HCT116 (cell line): ENCODE results near the gene LMX1A.

Experiments used
- CTCF ChIP-seq, 3 experiments: fragments of 200-600 bp in 1 of 3; sonication (generic) in 1 of 3; IDR thresholded peaks in 2 of 3; conservative IDR thresholded peaks in 1 of 3; 2 replicates each; pipeline ENCODE4 v1.5.1; 2012 to 2017; ENCODE audit warnings: low read depth in 2 of 3, low read length in 2 of 3, antibody characterized with exemption in 1 of 3, borderline replicate concordance in 1 of 3, control low read depth in 1 of 3, mild to moderate bottlenecking in 1 of 3, mixed read lengths in 1 of 3, mixed run types in 1 of 3, moderate library complexity in 1 of 3; ENCODE audit not compliant: insufficient read depth in 1 of 3
- EZH2 ChIP-seq: fragments of 200-600 bp; sonication (generic); IDR thresholded peaks from 2 replicates; pipeline ENCODE4 v1.6.1; 2017; ENCODE audit warnings: antibody characterized with exemption, mixed run types
- POLR2A ChIP-seq: IDR thresholded peaks from 2 replicates; pipeline ENCODE4 v1.7.0; 2011; ENCODE audit warnings: borderline replicate concordance; ENCODE audit not compliant: insufficient read depth, insufficient read length; ENCODE audit errors: extremely low read depth
- POLR2AphosphoS5 ChIP-seq: IDR thresholded peaks from 2 replicates; pipeline ENCODE4 v1.6.1; 2011; ENCODE audit warnings: mild to moderate bottlenecking, low read depth, low read length, moderate library complexity
- REST ChIP-seq: IDR thresholded peaks from 2 replicates; pipeline ENCODE4 v1.6.1; 2012; ENCODE audit warnings: low read depth
- SIN3A ChIP-seq: IDR thresholded peaks from 2 replicates; pipeline ENCODE4 v1.6.1; 2012; ENCODE audit warnings: low read depth

GRCh38 chr1:165259236-165259635, 97.3 kb downstream of the LMX1A start:
- TF ChIP-seq CTCF (IDR thresholded peaks at IDR 0.05 in 2 of 3, conservative IDR thresholded peaks at IDR 0.05 in 1 of 3; ENCODE audit: borderline replicate concordance in 1 of 3, insufficient read depth in 1 of 3, low read depth in 2 of 3, low read length in 2 of 3): no peak
- TF ChIP-seq REST: no peak
- no peak for TF ChIP-seq POLR2AphosphoS5
- TF ChIP-seq SIN3A: no peak
- TF ChIP-seq EZH2: no peak
- TF ChIP-seq POLR2A: no peak
